Measurements from ENCODE around the gene H2AZ1.

Gene H2AZ1

GRCh38 chr4:99965674-99966350 lies 15.7 kb upstream of the H2AZ1 start:
- Histone ChIP-seq H4K20me1 (ENCODE audit: insufficient read depth, low read length) (no peaks in the 10 kb centered on the region), H3K4me3 (ENCODE audit: low read depth, low read length, poor library complexity, severe bottlenecking) (no peak overlapping the region), H3K9me2 (ENCODE audit: low read depth, low read length) (no peaks in the 10 kb centered on the region), H3K4me2 (ENCODE audit: low read length) (no peak overlapping the region), H2AFZ (ENCODE audit: low read length) (no peak overlapping the region), H3K4me1 (ENCODE audit: insufficient read depth, low read length, severe bottlenecking) (no peaks in the 10 kb centered on the region), H3K9ac (ENCODE audit: low read length) (no peak overlapping the region), H3K9me3 (ENCODE audit: low read length) (no peaks in the 10 kb centered on the region), H3K27ac (ENCODE audit: low read depth, low read length, poor library complexity, severe bottlenecking) (no peak overlapping the region), H3K27me3 (ENCODE audit: insufficient read depth, low read length) (no peaks in the 10 kb centered on the region), H3K36me3 (ENCODE audit: insufficient read depth, low read length) (no peaks in the 10 kb centered on the region), H3F3A (ENCODE audit: insufficient read depth, low read length) (no peaks in the 10 kb centered on the region), H3K79me2 (ENCODE audit: insufficient read depth, low read length) (no peaks in the 10 kb centered on the region)
- TF ChIP-seq EZH2 (IDR thresholded peaks at IDR 0.05; ENCODE audit: borderline replicate concordance, low read length): no peak
- TF ChIP-seq, protein P1, sequence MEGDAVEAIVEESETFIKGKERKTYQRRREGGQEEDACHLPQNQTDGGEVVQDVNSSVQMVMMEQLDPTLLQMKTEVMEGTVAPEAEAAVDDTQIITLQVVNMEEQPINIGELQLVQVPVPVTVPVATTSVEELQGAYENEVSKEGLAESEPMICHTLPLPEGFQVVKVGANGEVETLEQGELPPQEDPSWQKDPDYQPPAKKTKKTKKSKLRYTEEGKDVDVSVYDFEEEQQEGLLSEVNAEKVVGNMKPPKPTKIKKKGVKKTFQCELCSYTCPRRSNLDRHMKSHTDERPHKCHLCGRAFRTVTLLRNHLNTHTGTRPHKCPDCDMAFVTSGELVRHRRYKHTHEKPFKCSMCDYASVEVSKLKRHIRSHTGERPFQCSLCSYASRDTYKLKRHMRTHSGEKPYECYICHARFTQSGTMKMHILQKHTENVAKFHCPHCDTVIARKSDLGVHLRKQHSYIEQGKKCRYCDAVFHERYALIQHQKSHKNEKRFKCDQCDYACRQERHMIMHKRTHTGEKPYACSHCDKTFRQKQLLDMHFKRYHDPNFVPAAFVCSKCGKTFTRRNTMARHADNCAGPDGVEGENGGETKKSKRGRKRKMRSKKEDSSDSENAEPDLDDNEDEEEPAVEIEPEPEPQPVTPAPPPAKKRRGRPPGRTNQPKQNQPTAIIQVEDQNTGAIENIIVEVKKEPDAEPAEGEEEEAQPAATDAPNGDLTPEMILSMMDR (IDR thresholded peaks at IDR 0.05; ENCODE audit: low read length): no peak

DNA sequence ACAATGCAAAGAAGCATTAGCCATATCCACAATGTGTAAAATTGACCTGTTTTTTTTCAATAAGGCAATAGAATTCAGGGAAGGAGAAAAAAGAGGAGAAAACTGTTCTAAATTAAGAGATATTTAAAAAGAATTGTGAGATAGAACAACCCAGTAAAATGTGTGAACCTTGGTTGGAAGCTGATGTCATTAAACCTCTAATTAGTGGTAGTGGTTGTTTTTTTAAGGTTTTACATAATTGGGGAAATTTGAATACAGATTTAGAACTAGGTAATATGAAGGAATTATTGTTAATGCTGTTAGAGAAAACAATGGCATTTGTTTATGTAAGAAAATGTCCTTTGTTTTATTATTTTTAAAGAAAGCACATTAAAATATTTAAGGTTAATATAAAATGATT lies 15.1 kb upstream of the H2AZ1 start:
- TF ChIP-seq, protein P1 (IDR thresholded peaks at IDR 0.05; ENCODE audit: low read length): no peak
- TF ChIP-seq EZH2 (IDR thresholded peaks at IDR 0.05; ENCODE audit: borderline replicate concordance, low read length): no peak
- H3K27ac ChIP-seq (ENCODE audit: low read depth, low read length, poor library complexity, severe bottlenecking): no peak overlapping the region
- no peaks in the 10 kb centered on the region for H3K36me3 ChIP-seq (ENCODE audit: insufficient read depth, low read length)
- no peak overlapping the region for H3K4me2 ChIP-seq (ENCODE audit: low read length)
- H2AFZ ChIP-seq (ENCODE audit: low read length): no peak overlapping the region
- no peaks in the 10 kb centered on the region for H3K9me3 ChIP-seq (ENCODE audit: low read length)
- H3K79me2 ChIP-seq (ENCODE audit: insufficient read depth, low read length): no peaks in the 10 kb centered on the region
- no peak overlapping the region for H3K4me3 ChIP-seq (ENCODE audit: low read depth, low read length, poor library complexity, severe bottlenecking)
- no peaks in the 10 kb centered on the region for H3K27me3 ChIP-seq (ENCODE audit: insufficient read depth, low read length)
- no peaks in the 10 kb centered on the region for H3K4me1 ChIP-seq (ENCODE audit: insufficient read depth, low read length, severe bottlenecking)
- no peaks in the 10 kb centered on the region for H3K9me2 ChIP-seq (ENCODE audit: low read depth, low read length)
- no peak overlapping the region for H3K9ac ChIP-seq (ENCODE audit: low read length)
- H3F3A ChIP-seq (ENCODE audit: insufficient read depth, low read length): no peaks in the 10 kb centered on the region
- H4K20me1 ChIP-seq (ENCODE audit: insufficient read depth, low read length): no peaks in the 10 kb centered on the region

GRCh38 chr4:99961711-99962110 lies 11.6 kb upstream of the H2AZ1 start:
- Histone ChIP-seq H3K27ac (ENCODE audit: low read depth, low read length, poor library complexity, severe bottlenecking) (no peak overlapping the region), H2AFZ (ENCODE audit: low read length) (no peak overlapping the region), H3K9me3 (ENCODE audit: low read length) (no peaks in the 10 kb centered on the region), H3K4me3 (ENCODE audit: low read depth, low read length, poor library complexity, severe bottlenecking) (no peak overlapping the region), H3F3A (ENCODE audit: insufficient read depth, low read length) (no peaks in the 10 kb centered on the region), H3K79me2 (ENCODE audit: insufficient read depth, low read length) (no peaks in the 10 kb centered on the region), H3K36me3 (ENCODE audit: insufficient read depth, low read length) (no peaks in the 10 kb centered on the region), H3K4me2 (ENCODE audit: low read length) (no peak overlapping the region), H3K4me1 (ENCODE audit: insufficient read depth, low read length, severe bottlenecking) (no peaks in the 10 kb centered on the region), H3K27me3 (ENCODE audit: insufficient read depth, low read length) (no peaks in the 10 kb centered on the region), H3K9me2 (ENCODE audit: low read depth, low read length) (no peaks in the 10 kb centered on the region), H4K20me1 (ENCODE audit: insufficient read depth, low read length) (no peaks in the 10 kb centered on the region), H3K9ac (ENCODE audit: low read length) (no peak overlapping the region)
- TF ChIP-seq, protein P1 (IDR thresholded peaks at IDR 0.05; ENCODE audit: low read length): no peak
- no peak for TF ChIP-seq EZH2 (IDR thresholded peaks at IDR 0.05; ENCODE audit: borderline replicate concordance, low read length)

Measured in OCI-LY1 (cell line).